Tibial nerve (tissue), 4 donors: ENCODE data around the gene CALHM3.

Experiments used
- EP300 ChIP-seq, 2 donors: sonication (generic); formaldehyde crosslinking; IDR thresholded peaks; one replicate each; pipeline ENCODE4 v1.6.1; 2017; ENCODE audit warnings: antibody characterized with exemption in 2 of 2, mild to moderate bottlenecking in 1 of 2
- POLR2A ChIP-seq, 2 donors: fragments of 450-650 bp; IDR thresholded peaks; one replicate each; pipeline ENCODE4 v1.6.1; 2017; ENCODE audit warnings: antibody characterized with exemption in 2 of 2, mild to moderate bottlenecking in 2 of 2, moderate library complexity in 2 of 2
- TF ChIP-seq, protein P1 (sequence below), 5 experiments: fragments of 200-600 bp in 3 of 5; fragments of 450-650 bp in 2 of 5; sonication (generic) in 3 of 5; IDR thresholded peaks; one replicate each; pipeline ENCODE4 v1.5.1; 2016 to 2019; ENCODE audit warnings: antibody characterized with exemption in 5 of 5, mild to moderate bottlenecking in 3 of 5, moderate library complexity in 2 of 5

DNA sequence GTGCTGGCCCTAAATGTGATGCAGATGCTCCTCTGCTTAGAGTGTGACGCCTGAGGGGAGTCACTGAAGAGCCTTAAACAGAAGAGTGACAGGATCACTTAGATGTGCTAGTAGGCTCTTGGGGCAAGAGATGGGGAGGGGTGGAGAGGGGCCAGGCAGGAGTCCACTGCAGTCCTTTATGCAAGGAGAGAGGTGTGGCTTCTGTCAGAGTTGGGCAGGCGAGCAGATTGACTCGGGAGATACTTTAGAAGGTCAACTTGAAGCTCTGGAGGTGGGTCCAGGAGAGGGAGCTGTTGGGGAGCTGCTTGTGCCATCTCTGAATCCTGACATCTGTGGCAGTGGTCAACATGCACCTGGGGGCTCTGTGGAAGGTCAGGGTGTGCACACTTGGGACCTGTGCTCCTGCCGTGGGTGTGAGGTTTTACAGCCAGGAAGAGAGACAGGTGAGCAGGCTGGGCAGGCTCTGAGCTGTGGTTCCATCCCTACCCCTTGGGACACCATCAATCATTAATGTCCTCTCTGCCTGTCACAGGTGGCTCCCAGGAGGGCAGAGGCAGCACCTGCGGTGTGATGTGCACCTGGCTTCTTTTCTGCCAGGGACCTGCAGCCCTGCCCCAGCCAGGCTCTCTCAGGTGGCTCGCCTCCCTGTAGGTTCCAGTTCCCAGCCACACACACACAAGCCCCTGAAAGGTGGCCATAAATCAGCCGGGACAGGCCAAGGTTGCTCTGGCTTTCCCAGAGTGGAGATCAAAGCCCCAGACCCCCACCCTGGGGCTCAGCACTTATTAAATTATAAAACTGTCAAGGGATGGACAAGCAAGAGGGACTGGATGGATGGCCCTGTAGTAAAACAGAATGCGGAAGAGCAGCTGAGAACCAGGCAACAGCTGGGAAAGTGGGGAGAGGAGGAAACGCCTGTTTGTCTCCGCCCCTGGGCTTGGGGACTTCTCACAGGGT is 28.5 kb upstream of the CALHM3 start:
- TF ChIP-seq, protein P1, sequence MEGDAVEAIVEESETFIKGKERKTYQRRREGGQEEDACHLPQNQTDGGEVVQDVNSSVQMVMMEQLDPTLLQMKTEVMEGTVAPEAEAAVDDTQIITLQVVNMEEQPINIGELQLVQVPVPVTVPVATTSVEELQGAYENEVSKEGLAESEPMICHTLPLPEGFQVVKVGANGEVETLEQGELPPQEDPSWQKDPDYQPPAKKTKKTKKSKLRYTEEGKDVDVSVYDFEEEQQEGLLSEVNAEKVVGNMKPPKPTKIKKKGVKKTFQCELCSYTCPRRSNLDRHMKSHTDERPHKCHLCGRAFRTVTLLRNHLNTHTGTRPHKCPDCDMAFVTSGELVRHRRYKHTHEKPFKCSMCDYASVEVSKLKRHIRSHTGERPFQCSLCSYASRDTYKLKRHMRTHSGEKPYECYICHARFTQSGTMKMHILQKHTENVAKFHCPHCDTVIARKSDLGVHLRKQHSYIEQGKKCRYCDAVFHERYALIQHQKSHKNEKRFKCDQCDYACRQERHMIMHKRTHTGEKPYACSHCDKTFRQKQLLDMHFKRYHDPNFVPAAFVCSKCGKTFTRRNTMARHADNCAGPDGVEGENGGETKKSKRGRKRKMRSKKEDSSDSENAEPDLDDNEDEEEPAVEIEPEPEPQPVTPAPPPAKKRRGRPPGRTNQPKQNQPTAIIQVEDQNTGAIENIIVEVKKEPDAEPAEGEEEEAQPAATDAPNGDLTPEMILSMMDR (IDR thresholded peaks at IDR 0.05): no peak
- TF ChIP-seq POLR2A (IDR thresholded peaks at IDR 0.05) (no peak), EP300 (IDR thresholded peaks at IDR 0.05) (no peak)
